GM21526 (cell line): ENCODE results near the gene PAX5.
A peak's percentile ranks its signal among the peaks of the same experiment; 100 is the strongest.

Experiments
- ATAC-seq: cut with Tn5 transposase; IDR thresholded peaks from one replicate; pipeline ENCODE4 v1.9.1; 2021; ENCODE audit warnings: moderate library complexity; ENCODE audit not compliant: unreplicated experiment, low FRiP score

PAX5 gene

GRCh38 chr9:36936498-36936831 lies 97.6 kb downstream of the PAX5 start:
- no peak for ATAC-seq

- peak; percentile 73 for ATAC-seq
Measured at GRCh38 chr9:36935768-36936497, 98.1 kb downstream of the PAX5 start.

- peak; percentile 9 for ATAC-seq
Measured at GRCh38 chr9:36935332-36935731, 98.7 kb downstream of the PAX5 start.

- ATAC-seq = no peak
Measured at GRCh38 chr9:36934478-36935065, 99.5 kb downstream of the PAX5 start.

GRCh38 chr9:36933676-36934215 lies 100.3 kb downstream of the PAX5 start:
- no peak for ATAC-seq

- ATAC-seq = no peak
Measured at GRCh38 chr9:36932198-36932597, 101.9 kb downstream of the PAX5 start.

GRCh38 chr9:36930941-36931340 lies 103.1 kb downstream of the PAX5 start:
- ATAC-seq = no peak

- ATAC-seq = no peak
Measured at GRCh38 chr9:36929350-36929675, 104.8 kb downstream of the PAX5 start.

GRCh38 chr9:36928670-36929349 lies 105.3 kb downstream of the PAX5 start:
- ATAC-seq = no peak

- ATAC-seq = no peak
Measured at GRCh38 chr9:36928210-36928609, 105.9 kb downstream of the PAX5 start.

GRCh38 chr9:36924757-36925432 lies 109.2 kb downstream of the PAX5 start:
- no peak for ATAC-seq

- ATAC-seq = no peak
Measured at GRCh38 chr9:36924071-36924470, 110.0 kb downstream of the PAX5 start.

GRCh38 chr9:36923025-36923625 lies 110.9 kb downstream of the PAX5 start:
- ATAC-seq = no peak

GRCh38 chr9:36922548-36922947 lies 111.5 kb downstream of the PAX5 start:
- ATAC-seq = no peak

GRCh38 chr9:36914212-36914577 lies 119.9 kb downstream of the PAX5 start:
- ATAC-seq = no peak

- ATAC-seq = no peak
Measured at GRCh38 chr9:36913393-36914211, 120.5 kb downstream of the PAX5 start.

- no peak for ATAC-seq
Measured at GRCh38 chr9:36912620-36913019, 121.4 kb downstream of the PAX5 start.

GRCh38 chr9:36911601-36912412 lies 122.3 kb downstream of the PAX5 start:
- ATAC-seq = no peak

- ATAC-seq = no peak
Measured at GRCh38 chr9:36911037-36911436, 123.0 kb downstream of the PAX5 start.
